Liver (tissue), 9 donors: ENCODE results near the gene CBX2. TPM values are rescaled to one million over a fixed set of nuclear protein-coding genes. Genes with fewer than 3 reads are reported as not detected.

Source experiments
- DNase-seq: peaks from one replicate; pipeline ENCODE4 v3.0.0-alpha.2; 2017; ENCODE audit warnings: low spot score
- H3K27ac ChIP-seq, 2 donors: one replicate each; pipeline ENCODE4 v1.7.0; 2013; ENCODE audit warnings: inconsistent platforms in 2 of 2, low read length in 2 of 2, control low read depth in 1 of 2, low read depth in 1 of 2, mild to moderate bottlenecking in 1 of 2
- H3K27me3 ChIP-seq, 4 donors: one replicate each; pipeline versions ENCODE4 v1.6.1 to v1.7.0; 2013; ENCODE audit warnings: low read length in 3 of 4, inconsistent platforms in 1 of 4, mild to moderate bottlenecking in 1 of 4, moderate library complexity in 1 of 4; ENCODE audit not compliant: control insufficient read depth in 4 of 4, insufficient read depth in 4 of 4
- H3K36me3 ChIP-seq, 4 donors: one replicate each; pipeline versions ENCODE4 v1.6.1 to v1.7.0; 2013; ENCODE audit warnings: low read length in 3 of 4, mild to moderate bottlenecking in 3 of 4, low read depth in 1 of 4, moderate library complexity in 1 of 4; ENCODE audit not compliant: control insufficient read depth in 4 of 4, insufficient read depth in 3 of 4
- H3K4me1 ChIP-seq, 4 donors: one replicate each; pipeline versions ENCODE4 v1.6.1 to v1.7.0; 2013; ENCODE audit warnings: low read length in 3 of 4, mild to moderate bottlenecking in 3 of 4, moderate library complexity in 1 of 4; ENCODE audit not compliant: control insufficient read depth in 4 of 4, insufficient read depth in 4 of 4
- H3K4me3 ChIP-seq, 3 donors: one replicate each; pipeline versions ENCODE4 v1.6.1 to v1.7.0; 2013; ENCODE audit warnings: low read length in 3 of 3, control low read depth in 1 of 3, low read depth in 1 of 3, mild to moderate bottlenecking in 1 of 3
- H3K9ac ChIP-seq, 2 donors: one replicate each; pipeline ENCODE4 v1.7.0; 2013; ENCODE audit warnings: low read length in 2 of 2, mild to moderate bottlenecking in 2 of 2, moderate library complexity in 2 of 2, control low read depth in 1 of 2, low read depth in 1 of 2
- H3K9me3 ChIP-seq, 4 donors: one replicate each; pipeline versions ENCODE4 v1.6.1 to v1.7.0; 2013; ENCODE audit warnings: low read length in 3 of 4; ENCODE audit not compliant: control insufficient read depth in 4 of 4
- CTCF ChIP-seq: fragments of 150-350 bp; IDR thresholded peaks from 2 replicates; pipeline ENCODE4 v1.5.1; 2017; ENCODE audit warnings: improper control_type of control experiment, low read depth, low read length; ENCODE audit not compliant: missing input control
- EGR1 ChIP-seq, 2 donors: IDR thresholded peaks; 2 replicates each; pipeline ENCODE4 v1.6.1; 2016 to 2018; ENCODE audit warnings: antibody characterized with exemption in 2 of 2, low read depth in 2 of 2
- FOXA1 ChIP-seq: IDR thresholded peaks from 2 replicates; pipeline ENCODE4 v1.6.1; 2016; ENCODE audit warnings: antibody characterized with exemption
- GABPA ChIP-seq, 2 donors: IDR thresholded peaks in 1 of 2; conservative IDR thresholded peaks in 1 of 2; 2 replicates each; pipeline ENCODE4 v1.6.1; 2016; ENCODE audit warnings: antibody characterized with exemption in 2 of 2, mild to moderate bottlenecking in 1 of 2, moderate library complexity in 1 of 2
- HNF4A ChIP-seq, 2 donors: conservative IDR thresholded peaks; 2 replicates each; pipeline ENCODE4 v1.6.1; 2016; ENCODE audit warnings: antibody characterized with exemption in 2 of 2, mild to moderate bottlenecking in 2 of 2
- RAD21 ChIP-seq, 2 donors: IDR thresholded peaks; 2 replicates each; pipeline ENCODE4 v1.6.1; 2016; ENCODE audit warnings: antibody characterized with exemption in 2 of 2, mild to moderate bottlenecking in 2 of 2
- TAF1 ChIP-seq: conservative IDR thresholded peaks from 2 replicates; pipeline ENCODE4 v1.6.1; 2016; ENCODE audit warnings: antibody characterized with exemption, mild to moderate bottlenecking
- WGBS: extraction: QIAGEN DNeasy Blood & Tissue Kit; methylation state at CpG from one replicate; pipeline ENCODE4 v1.1.7; 2013; 5-methylcytosine and 5-hydroxymethylcytosine counted together
- polyA plus RNA-seq, 2 donors: library from polyadenylated mRNA; stranded (reverse) in 1 of 2; unstranded in 1 of 2; fragments of 200-250 nt in 1 of 2; fragments of >200 nt in 1 of 2; fragmentation: Nextera tagmentation in 1 of 2; extraction: Ambion mirVana in 1 of 2; gene quantifications; one replicate each; pipeline versions ENCODE4 v1.2.1 to v1.2.3, GENCODE V29; 2013 to 2015
- total RNA-seq, 2 donors: library from RNA; depleted of rRNA; stranded (reverse); fragments of >200 nt; gene quantifications; one replicate each; pipeline ENCODE4 v1.2.3, GENCODE V29; 2014
- TF ChIP-seq, protein P1 (sequence below): IDR thresholded peaks from 2 replicates; pipeline ENCODE4 v1.6.1; 2016; ENCODE audit warnings: antibody characterized with exemption
- TF ChIP-seq, protein P2 (sequence below): IDR thresholded peaks from 2 replicates; pipeline ENCODE4 v1.6.1; 2016; ENCODE audit warnings: antibody characterized with exemption
- donor health status: healthy.
- donor health status: healthy.
- donor health status: healthy.
- donor health status: healthy.
- donor health status: healthy.

CBX2 gene
- total and polyA plus RNA-seq, 4 donors: 0.33 to 2.4 (median 0.53) TPM

- TF ChIP-seq EGR1 (IDR thresholded peaks at IDR 0.05; ENCODE audit: low read depth in 2 of 2): no peak
- no peak for TF ChIP-seq GABPA (IDR thresholded peaks at IDR 0.05 in 1 of 2, conservative IDR thresholded peaks at IDR 0.05 in 1 of 2)
These were observed 23.4 kb downstream of the CBX2 start (continued) for GRCh38 chr17:79801156-79802038.

GRCh38 chr17:79802039-79802735 is 24.2 kb downstream of the CBX2 start:
- TF ChIP-seq FOXA1 (no peak), RAD21 (IDR thresholded peaks at IDR 0.05) (no peak), TAF1 (no peak), HNF4A (conservative IDR thresholded peaks at IDR 0.05) (no peak)
- TF ChIP-seq, protein P1, sequence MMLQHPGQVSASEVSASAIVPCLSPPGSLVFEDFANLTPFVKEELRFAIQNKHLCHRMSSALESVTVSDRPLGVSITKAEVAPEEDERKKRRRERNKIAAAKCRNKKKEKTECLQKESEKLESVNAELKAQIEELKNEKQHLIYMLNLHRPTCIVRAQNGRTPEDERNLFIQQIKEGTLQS: no peak
- Histone ChIP-seq H3K9ac (no peak overlapping the region), H3K9me3 (peaks cover 0 to 6% (median 0%) of the 10 kb centered on the region in 4 donors), H3K27me3 (peaks cover 11 to 61% (median 31%) of the 10 kb centered on the region in 4 donors), H3K36me3 (no peaks in the 10 kb centered on the region), H3K27ac (no peak overlapping the region), H3K4me3 (no peak overlapping the region), H3K4me1 (peaks cover 6 to 38% (median 16%) of the 10 kb centered on the region in 4 donors)
- DNase-seq: no peak
- 9% methylated on average over 11 of the region's 11 CpGs for WGBS

- no peak for DNase-seq
- Histone ChIP-seq H3K9ac (no peak overlapping the region), H3K4me3 (no peak overlapping the region), H3K27me3 (peaks cover 11 to 68% (median 37%) of the 10 kb centered on the region in 4 donors), H3K36me3 (no peaks in the 10 kb centered on the region), H3K9me3 (peaks cover 0 to 6% (median 0%) of the 10 kb centered on the region in 4 donors), H3K4me1 (peaks cover 5 to 36% (median 15%) of the 10 kb centered on the region in 4 donors), H3K27ac (no peak overlapping the region)
- 7% methylated on average over 57 of the region's 57 CpGs for WGBS
- TF ChIP-seq CTCF (no peak), RAD21 (IDR thresholded peaks at IDR 0.05) (no peak), GABPA (IDR thresholded peaks at IDR 0.05 in 1 of 2, conservative IDR thresholded peaks at IDR 0.05 in 1 of 2) (no peak), TAF1 (no peak), EGR1 (IDR thresholded peaks at IDR 0.05; ENCODE audit: low read depth in 2 of 2) (no peak)
- TF ChIP-seq, protein P2, sequence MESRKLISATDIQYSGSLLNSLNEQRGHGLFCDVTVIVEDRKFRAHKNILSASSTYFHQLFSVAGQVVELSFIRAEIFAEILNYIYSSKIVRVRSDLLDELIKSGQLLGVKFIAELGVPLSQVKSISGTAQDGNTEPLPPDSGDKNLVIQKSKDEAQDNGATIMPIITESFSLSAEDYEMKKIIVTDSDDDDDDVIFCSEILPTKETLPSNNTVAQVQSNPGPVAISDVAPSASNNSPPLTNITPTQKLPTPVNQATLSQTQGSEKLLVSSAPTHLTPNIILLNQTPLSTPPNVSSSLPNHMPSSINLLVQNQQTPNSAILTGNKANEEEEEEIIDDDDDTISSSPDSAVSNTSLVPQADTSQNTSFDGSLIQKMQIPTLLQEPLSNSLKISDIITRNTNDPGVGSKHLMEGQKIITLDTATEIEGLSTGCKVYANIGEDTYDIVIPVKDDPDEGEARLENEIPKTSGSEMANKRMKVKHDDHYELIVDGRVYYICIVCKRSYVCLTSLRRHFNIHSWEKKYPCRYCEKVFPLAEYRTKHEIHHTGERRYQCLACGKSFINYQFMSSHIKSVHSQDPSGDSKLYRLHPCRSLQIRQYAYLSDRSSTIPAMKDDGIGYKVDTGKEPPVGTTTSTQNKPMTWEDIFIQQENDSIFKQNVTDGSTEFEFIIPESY: no peak
These were observed 24.9 kb downstream of the CBX2 start for GRCh38 chr17:79802736-79803420.
